MCF 10A (cell line): Measurements from ENCODE around the gene PUS3. TPM values are rescaled to one million over a fixed set of nuclear protein-coding genes. Genes with fewer than 3 reads are reported as not detected.

Source experiments
- BruUV-seq: library from RNA; stranded (reverse); fragments of 400-500 nt; replicated peaks from 2 replicates; lab custom pipeline; 2021; lab: Mats Ljungman, UMichigan
- CTCF ChIA-PET: fragments of 300-600 bp; sonication (Branson Sonifier 250); formaldehyde crosslinking; extraction: SDS; loops from one replicate; lab custom pipeline; 2021; ENCODE audit warnings: antibody characterized with exemption, inconsistent platforms; lab: Yijun Ruan, JAX
- POLR2A ChIA-PET: fragments of 300-600, 350-650 bp; sonication (Branson Sonifier 250); formaldehyde crosslinking; extraction: SDS; loops from one replicate; lab custom pipeline; 2020; ENCODE audit warnings: antibody characterized with exemption, inconsistent platforms; lab: Yijun Ruan, JAX
- DNase-seq: peaks from one replicate; pipeline ENCODE4 v3.0.0-alpha.2; 2018; ENCODE audit not compliant: unreplicated experiment
- H3K27ac Mint-ChIP-seq: one replicate; pipeline ENCODE4 v1.8.0; 2022; ENCODE audit warnings: mild to moderate bottlenecking, low read depth, mixed read lengths; ENCODE audit not compliant: unreplicated experiment
- H3K27me3 Mint-ChIP-seq: one replicate; pipeline ENCODE4 v1.8.0; 2022; ENCODE audit warnings: mixed read lengths; ENCODE audit not compliant: insufficient read depth, unreplicated experiment
- H3K36me3 Mint-ChIP-seq: one replicate; pipeline ENCODE4 v1.8.0; 2022; ENCODE audit warnings: mild to moderate bottlenecking, moderate library complexity, mixed read lengths; ENCODE audit not compliant: insufficient read depth, unreplicated experiment
- H3K4me1 Mint-ChIP-seq: one replicate; pipeline ENCODE4 v1.8.0; 2022; ENCODE audit warnings: mixed read lengths; ENCODE audit not compliant: insufficient read depth, unreplicated experiment
- H3K4me3 Mint-ChIP-seq: one replicate; pipeline ENCODE4 v1.8.0; 2022; ENCODE audit warnings: mild to moderate bottlenecking, moderate library complexity, mixed read lengths; ENCODE audit not compliant: unreplicated experiment
- H3K9me3 Mint-ChIP-seq: one replicate; pipeline ENCODE4 v1.8.0; 2022; ENCODE audit warnings: mixed read lengths; ENCODE audit not compliant: unreplicated experiment
- CTCF ChIP-seq: fragments of 200-600 bp; IDR thresholded peaks from one replicate; pipeline ENCODE4 v1.8.0; 2022; ENCODE audit warnings: antibody characterized with exemption, mild to moderate bottlenecking; ENCODE audit not compliant: unreplicated experiment
- intact Hi-C: fragments of 100-400 bp; cut with micrococcal nuclease; formaldehyde crosslinking; loops from 2 replicates; pipeline ENCODE4 v1.14.1; 2022
- total RNA-seq: library from RNA; stranded (reverse); gene quantifications from 2 replicates; pipeline ENCODE4 v1.2.3, GENCODE V29; 2022

Gene PUS3
- total RNA-seq, 1 experiment from 2014 or later: 16.5 TPM

GRCh38 chr11:125883375-125883774, 19.6 kb downstream of the PUS3 start:
- no peak for TF ChIP-seq CTCF
- ChIA-PET POLR2A (no interaction called here), CTCF (interaction anchor here (0.6 kb wide), 1 partner anchor 1239 kb away, joined by 3 read pairs; no protein-coding TSS in a partner anchor)
- peaks cover 6% of the 10 kb centered on the region for H3K4me1 Mint-ChIP-seq
- intact Hi-C loops: no loop called here
- no peak overlapping the region for H3K4me3 Mint-ChIP-seq
- no peaks in the 10 kb centered on the region for H3K36me3 Mint-ChIP-seq
- BruUV-seq: no TSS peak
- no peak overlapping the region for H3K27ac Mint-ChIP-seq
- H3K9me3 Mint-ChIP-seq: no peaks in the 10 kb centered on the region
- no peak for DNase-seq
- H3K27me3 Mint-ChIP-seq: no peaks in the 10 kb centered on the region

- Mint-ChIP-seq H3K9me3 (no peaks in the 10 kb centered on the region), H3K4me1 (peaks cover 6% of the 10 kb centered on the region), H3K4me3 (no peak overlapping the region), H3K27ac (no peak overlapping the region), H3K36me3 (no peaks in the 10 kb centered on the region), H3K27me3 (no peaks in the 10 kb centered on the region)
- no peak for DNase-seq
- CTCF ChIA-PET: interaction anchor here (0.6 kb wide), 3 partner anchors 167 to 914 kb away, joined by 3 to 4 read pairs (median 3); no protein-coding TSS in a partner anchor
- intact Hi-C loops: no loop called here
- BruUV-seq: no TSS peak
- POLR2A ChIA-PET: interaction anchor here (1.1 kb wide), 1 partner anchor 22 kb away, joined by 4 read pairs; the partner anchor contains the start of gene PUS3
- no peak for TF ChIP-seq CTCF
Observed at GRCh38 chr11:125881291-125881690, 21.7 kb downstream of the PUS3 start.

GRCh38 chr11:125874556-125875124, 28.4 kb downstream of the PUS3 start:
- ChIA-PET CTCF (interaction anchor here (0.6 to 1.6 kb wide), 13 partner anchors 13 to 579 kb away, joined by 3 to 8 read pairs (median 3); partner anchors contain the start of genes HYLS1 and PUS3), POLR2A (interaction anchor here (0.7 to 1.8 kb wide), 3 partner anchors 248 to 253 kb away, joined by 3 to 6 read pairs (median 4); partner anchors contain the start of gene CHEK1)
- Mint-ChIP-seq H3K27me3 (no peaks in the 10 kb centered on the region), H3K4me1 (no peaks in the 10 kb centered on the region), H3K27ac (no peak overlapping the region), H3K9me3 (no peaks in the 10 kb centered on the region), H3K36me3 (no peaks in the 10 kb centered on the region), H3K4me3 (no peak overlapping the region)
- intact Hi-C loops: loop anchor here (1.0 to 5.0 kb wide), 5 partner anchors 150 to 912 kb away; partner anchors contain the start of gene EI24
- no TSS peak for BruUV-seq
- peak; percentile 81 for DNase-seq
- TF ChIP-seq CTCF: peak; percentile 86

GRCh38 chr11:125873881-125874555, 29.0 kb downstream of the PUS3 start:
- Mint-ChIP-seq H3K36me3 (no peaks in the 10 kb centered on the region), H3K4me1 (no peaks in the 10 kb centered on the region), H3K9me3 (no peaks in the 10 kb centered on the region), H3K4me3 (no peak overlapping the region), H3K27me3 (no peaks in the 10 kb centered on the region), H3K27ac (no peak overlapping the region)
- ChIA-PET CTCF (interaction anchor here (0.5 to 1.3 kb wide), 11 partner anchors 13 to 1229 kb away, joined by 3 to 4 read pairs (median 3); partner anchors contain the start of gene HYLS1), POLR2A (interaction anchor here (0.6 kb wide), 1 partner anchor 849 kb away, joined by 3 read pairs; no protein-coding TSS in a partner anchor)
- no peak for DNase-seq
- no peak for TF ChIP-seq CTCF
- intact Hi-C loops: loop anchor here (1.0 to 5.0 kb wide), 5 partner anchors 150 to 911 kb away; partner anchors contain the start of gene EI24
- BruUV-seq: no TSS peak
